Psoas muscle (tissue), 8 donors: Measurements from ENCODE around the gene EPB41L3. TPM values are rescaled to one million over a fixed set of nuclear protein-coding genes. Genes with fewer than 3 reads are reported as not detected.
A peak's percentile ranks its signal among the peaks of the same experiment; 100 is the strongest.

ENCODE experiments used
- ATAC-seq, 4 donors: fragments of 200-7000 bp; cut with Tn5 transposase; one replicate each; pipeline ENCODE4 v1.9.1; 2020; ENCODE audit warnings: moderate library complexity in 3 of 4, mild to moderate bottlenecking in 2 of 4
- DNase-seq, 2 donors: peaks; one replicate each; pipeline ENCODE4 v3.0.0-alpha.2; 2020
- H3K27ac ChIP-seq: fragments of 200-600 bp; one replicate; pipeline ENCODE4 v1.8.0; 2022
- H3K27me3 ChIP-seq, 3 donors: fragments of 200-600 bp in 1 of 3; one replicate each; pipeline versions ENCODE4 v1.6.1 to v1.8.0; 2013 to 2022; ENCODE audit warnings: low read length in 2 of 3, mild to moderate bottlenecking in 2 of 3, moderate library complexity in 1 of 3; ENCODE audit not compliant: insufficient read depth in 3 of 3
- H3K36me3 ChIP-seq, 2 donors: fragments of 200-600 bp in 1 of 2; one replicate each; pipeline versions ENCODE4 v1.6.1 to v1.8.0; 2013 to 2022; ENCODE audit warnings: low read depth in 1 of 2, mild to moderate bottlenecking in 1 of 2, moderate library complexity in 1 of 2; ENCODE audit not compliant: insufficient read depth in 1 of 2
- H3K4me1 ChIP-seq: fragments of 200-600 bp; one replicate; pipeline ENCODE4 v1.8.0; 2022
- H3K4me3 ChIP-seq: fragments of 200-600 bp; one replicate; pipeline ENCODE4 v1.8.0; 2022; ENCODE audit warnings: mild to moderate bottlenecking
- H3K9me3 ChIP-seq: fragments of 200-600 bp; one replicate; pipeline ENCODE4 v1.8.0; 2022
- WGBS, 3 donors: extraction: QIAGEN DNeasy Blood & Tissue Kit; methylation state at CpG; one replicate each; pipeline versions ENCODE4 v1.1.6 to v1.1.7; 2013; 5-methylcytosine and 5-hydroxymethylcytosine counted together
- intact Hi-C, 2 donors: fragments of 100-400 bp; cut with DNase I; formaldehyde crosslinking; loops; one replicate each; pipeline versions ENCODE4 v1.11.0 to v1.14.2; 2022
- polyA plus RNA-seq, 3 donors: library from polyadenylated mRNA; stranded (reverse); fragments of 200-250 nt; gene quantifications; one replicate each; pipeline ENCODE4 v1.2.3, GENCODE V29; 2013
- total RNA-seq, 4 donors: library from RNA; stranded (reverse); fragmentation: NEBNext Ultra II Directional in 2 of 4; extraction: Animal tissue kit (Norgen Biotek cat#: 25700) in 2 of 4; gene quantifications; one replicate each; pipeline versions ENCODE4 v1.2.1 to v1.2.4, GENCODE V29; 2021 to 2023
- TF ChIP-seq, protein P1 (sequence below): fragments of 200-600 bp; IDR thresholded peaks from one replicate; pipeline ENCODE4 v1.8.0; 2022; ENCODE audit warnings: antibody characterized with exemption
- donor health status: healthy with polysubstance abuse.
- donor health status: DM: no; HTN: no; CAD: no; lungs with moderate emphysema.
- donor health status: Bipolar disorder and iron deficiency.
- donor health status: healthy.
- donor health status: DM: yes; HTN: yes; CAD: no.
- donor health status: DM: no; HTN: no; CAD: no.
- donor health status: DM: no; HTN: no; CAD: no.
- donor health status: DM: yes; HTN: yes; CAD: no.

The EPB41L3 gene
- total and polyA plus RNA-seq, 7 donors, result 1.4 to 23.6 (median 6.0) TPM

DNA sequence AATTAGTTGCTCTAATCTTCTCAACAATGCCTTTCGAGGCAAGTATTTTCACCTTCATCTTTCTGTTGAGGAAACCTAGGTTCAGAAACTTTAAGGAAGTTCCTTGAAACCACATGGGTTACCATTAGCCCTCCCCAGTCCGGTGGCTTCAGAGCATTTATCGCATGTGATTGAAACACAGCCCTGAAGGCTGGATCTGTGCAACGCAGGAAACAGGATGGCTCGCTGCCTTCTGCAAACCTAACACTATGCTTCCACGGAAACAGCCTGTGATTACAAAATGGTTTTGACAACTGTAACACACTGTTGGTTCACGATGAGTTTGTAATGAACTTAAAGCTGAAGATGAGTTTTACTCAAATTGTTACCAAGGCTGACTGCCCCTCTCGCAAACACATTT, 68.5 kb downstream of the EPB41L3 start:
- H3K27ac ChIP-seq, result no peak overlapping the region
- 59 to 71% (median 62%) methylated on average over 8 of the region's 8 CpGs for WGBS, 3 donors
- no peak overlapping the region for H3K4me3 ChIP-seq

DNA sequence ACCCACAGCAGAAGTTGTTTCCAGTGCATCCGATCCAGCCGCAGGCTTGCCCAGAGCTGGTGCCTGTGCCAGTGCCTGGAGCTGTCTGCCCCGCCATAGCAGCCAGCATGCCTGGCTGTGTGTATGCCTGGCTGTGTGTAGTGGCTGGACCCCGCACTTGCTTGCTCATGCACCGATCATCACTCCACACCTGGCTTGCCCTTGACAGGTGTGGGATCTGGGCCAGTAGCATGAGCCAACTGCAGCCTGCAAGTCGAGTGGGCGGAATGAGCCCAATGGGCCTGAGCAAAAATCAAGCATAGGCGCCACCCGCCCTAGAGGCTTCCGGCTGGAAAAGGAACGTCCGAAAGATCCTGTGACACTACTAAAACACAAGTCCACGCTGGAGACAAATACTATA, 74.5 kb downstream of the EPB41L3 start:
- WGBS, 3 donors, result 78 to 83% (median 81%) methylated on average over 12 to 13 of the region's 13 CpGs
- H3K27me3 ChIP-seq, result no peaks in the 10 kb centered on the region
- H3K27ac ChIP-seq, result no peak overlapping the region
- H3K4me1 ChIP-seq, result no peaks in the 10 kb centered on the region
- TF ChIP-seq, protein P1, sequence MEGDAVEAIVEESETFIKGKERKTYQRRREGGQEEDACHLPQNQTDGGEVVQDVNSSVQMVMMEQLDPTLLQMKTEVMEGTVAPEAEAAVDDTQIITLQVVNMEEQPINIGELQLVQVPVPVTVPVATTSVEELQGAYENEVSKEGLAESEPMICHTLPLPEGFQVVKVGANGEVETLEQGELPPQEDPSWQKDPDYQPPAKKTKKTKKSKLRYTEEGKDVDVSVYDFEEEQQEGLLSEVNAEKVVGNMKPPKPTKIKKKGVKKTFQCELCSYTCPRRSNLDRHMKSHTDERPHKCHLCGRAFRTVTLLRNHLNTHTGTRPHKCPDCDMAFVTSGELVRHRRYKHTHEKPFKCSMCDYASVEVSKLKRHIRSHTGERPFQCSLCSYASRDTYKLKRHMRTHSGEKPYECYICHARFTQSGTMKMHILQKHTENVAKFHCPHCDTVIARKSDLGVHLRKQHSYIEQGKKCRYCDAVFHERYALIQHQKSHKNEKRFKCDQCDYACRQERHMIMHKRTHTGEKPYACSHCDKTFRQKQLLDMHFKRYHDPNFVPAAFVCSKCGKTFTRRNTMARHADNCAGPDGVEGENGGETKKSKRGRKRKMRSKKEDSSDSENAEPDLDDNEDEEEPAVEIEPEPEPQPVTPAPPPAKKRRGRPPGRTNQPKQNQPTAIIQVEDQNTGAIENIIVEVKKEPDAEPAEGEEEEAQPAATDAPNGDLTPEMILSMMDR, result no peak
- H3K9me3 ChIP-seq, result no peaks in the 10 kb centered on the region
- intact Hi-C loops, result no loop called here
- H3K4me3 ChIP-seq, result no peak overlapping the region
- DNase-seq, result no peak
- ATAC-seq, result peak in 1 of 4 donors; percentile 77
- no peaks in the 10 kb centered on the region for H3K36me3 ChIP-seq

More for the DNA sequence above, 68.5 kb downstream of the EPB41L3 start:
- ATAC-seq, result no peak
- Histone ChIP-seq H3K36me3 (no peaks in the 10 kb centered on the region), H3K9me3 (no peaks in the 10 kb centered on the region), H3K27me3 (no peaks in the 10 kb centered on the region), H3K4me1 (no peaks in the 10 kb centered on the region)
- TF ChIP-seq, protein P1, result no peak
- intact Hi-C loops, result no loop called here
- no peak for DNase-seq

DNA sequence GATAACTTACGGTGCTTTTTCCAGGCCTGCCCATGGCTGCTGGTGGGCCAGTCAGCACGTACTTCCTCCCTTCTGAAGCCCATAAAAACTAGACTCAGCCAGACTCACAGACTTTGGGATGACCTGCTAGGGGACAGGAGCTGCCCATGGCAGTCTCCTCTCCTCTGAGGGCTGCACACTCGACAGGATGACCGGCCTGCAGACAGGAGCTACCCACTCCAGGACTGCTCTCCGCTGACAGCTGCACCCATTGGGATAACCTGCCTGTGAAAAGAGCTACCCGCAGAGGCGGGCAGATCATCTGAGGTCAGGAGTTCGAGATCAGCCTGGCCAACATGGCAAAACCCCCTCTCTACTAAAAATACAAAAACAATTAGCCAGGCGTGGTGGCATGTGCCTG, 75.4 kb downstream of the EPB41L3 start:
- WGBS, 3 donors, result 91 to 93% (median 93%) methylated on average over 9 of the region's 9 CpGs
- ATAC-seq (no peak), DNase-seq (no peak)
- H3K36me3 ChIP-seq, result no peaks in the 10 kb centered on the region
- no peak overlapping the region for H3K27ac ChIP-seq
- no peaks in the 10 kb centered on the region for H3K27me3 ChIP-seq
- TF ChIP-seq, protein P1, result no peak
- no peaks in the 10 kb centered on the region for H3K4me1 ChIP-seq
- H3K9me3 ChIP-seq, result no peaks in the 10 kb centered on the region
- intact Hi-C loops, result no loop called here
- H3K4me3 ChIP-seq, result no peak overlapping the region

DNA sequence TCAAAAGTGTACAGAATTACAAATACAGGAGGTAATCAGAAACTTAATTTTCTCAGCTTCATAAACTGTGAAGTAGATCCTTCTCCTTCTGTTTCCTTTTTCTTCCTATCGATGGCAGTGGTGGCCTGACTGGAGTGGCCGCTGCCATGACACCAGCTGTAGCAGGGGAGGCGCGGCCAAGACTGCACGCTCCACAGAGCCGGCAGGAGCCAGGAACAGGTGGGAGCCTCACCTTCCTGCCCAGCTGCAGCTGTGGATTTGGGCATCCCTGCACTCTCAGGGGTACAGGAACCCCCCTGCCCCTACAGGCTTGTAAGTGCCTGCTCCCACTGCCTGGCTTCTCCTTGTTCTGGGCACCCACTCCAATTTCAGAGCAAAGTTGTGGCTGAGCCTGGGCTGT, 76.1 kb downstream of the EPB41L3 start:
- no peaks in the 10 kb centered on the region for H3K9me3 ChIP-seq
- H3K27ac ChIP-seq, result no peak overlapping the region
- intact Hi-C loops, result no loop called here
- H3K4me3 ChIP-seq, result no peak overlapping the region
- 62 to 71% (median 68%) methylated on average over 6 of the region's 6 CpGs for WGBS, 3 donors
- H3K4me1 ChIP-seq, result no peaks in the 10 kb centered on the region
- no peaks in the 10 kb centered on the region for H3K36me3 ChIP-seq
- TF ChIP-seq, protein P1, result no peak
- no peaks in the 10 kb centered on the region for H3K27me3 ChIP-seq
- no peak for DNase-seq
- ATAC-seq, result no peak

DNA sequence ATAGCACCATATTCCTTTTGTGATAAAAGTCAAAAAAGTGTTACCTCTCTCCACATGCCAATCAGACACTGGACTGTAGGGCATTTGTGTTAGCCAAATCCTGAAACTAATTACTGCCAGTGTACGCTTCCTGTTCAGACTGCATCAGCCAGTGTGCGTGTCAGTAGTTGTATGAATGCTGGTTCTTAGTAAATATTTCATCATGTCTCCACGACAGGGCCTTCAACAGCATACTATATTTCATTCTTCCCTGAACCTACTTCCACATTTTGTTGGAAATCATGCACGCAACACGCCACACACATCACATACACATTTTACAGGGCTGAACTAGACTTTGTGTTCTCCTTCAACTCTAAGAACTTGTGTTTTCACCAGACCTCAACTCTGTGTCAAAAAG, 77.5 kb downstream of the EPB41L3 start:
- no peak for ATAC-seq
- Histone ChIP-seq H3K4me3 (no peak overlapping the region), H3K27me3 (no peaks in the 10 kb centered on the region), H3K36me3 (no peaks in the 10 kb centered on the region), H3K9me3 (no peaks in the 10 kb centered on the region), H3K4me1 (no peaks in the 10 kb centered on the region), H3K27ac (no peak overlapping the region)
- no peak for DNase-seq
- intact Hi-C loops, result no loop called here
- TF ChIP-seq, protein P1, result no peak
- WGBS, 3 donors, result 70 to 76% (median 71%) methylated on average over 5 of the region's 5 CpGs
